VCaP (cell line): ENCODE results near the gene HOPX.
"Not testable (repeated sequence)": the region's sequence is repeated elsewhere in the genome, so short reads cannot be mapped to it uniquely, and the experiment has no call there.

Experiments used
- H3K27ac ChIP-seq: fragments of 450-650 bp; 2 replicates; pipeline ENCODE4 v1.5.1; 2017
- CTCF ChIP-seq: fragments of 450-650 bp; conservative IDR thresholded peaks from 2 replicates; pipeline ENCODE4 v1.5.1; 2017; ENCODE audit warnings: mild to moderate bottlenecking, moderate library complexity

Gene HOPX

GRCh38 chr4:56607926-56608325 lies 73.2 kb downstream of the HOPX start:
- H3K27ac ChIP-seq = no peak overlapping the region
- no peak for TF ChIP-seq CTCF

GRCh38 chr4:56606385-56606784 lies 74.7 kb downstream of the HOPX start:
- no peak overlapping the region for H3K27ac ChIP-seq
- TF ChIP-seq CTCF = no peak

DNA sequence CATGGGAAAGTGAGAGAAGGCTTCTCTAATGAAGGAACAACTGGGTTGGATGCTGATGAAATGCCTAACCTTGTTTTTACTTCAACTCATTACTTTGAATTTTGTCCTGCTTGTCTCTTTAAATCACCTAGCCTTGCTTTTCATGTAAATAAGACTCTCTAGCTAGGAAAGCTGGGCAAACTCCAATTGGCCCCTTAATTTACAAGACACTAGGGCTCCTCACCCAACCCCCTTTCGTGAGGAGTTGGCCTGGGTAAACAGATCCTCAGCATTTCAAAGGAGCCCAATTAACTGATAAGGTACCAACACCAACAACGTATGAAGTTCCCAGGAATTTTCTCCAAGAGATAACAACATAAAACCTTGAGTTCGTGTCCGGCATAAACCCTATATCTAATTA lies 75.6 kb downstream of the HOPX start:
- H3K27ac ChIP-seq = not testable (repeated sequence)

GRCh38 chr4:56603297-56603696 lies 77.8 kb downstream of the HOPX start:
- TF ChIP-seq CTCF = no peak

More at GRCh38 chr4:56603297-56603696, 77.8 kb downstream of the HOPX start:
- no peak overlapping the region for H3K27ac ChIP-seq
